ENCODE measurements around the gene ZSWIM4.
"Not testable (repeated sequence)": the region's sequence is repeated elsewhere in the genome, so short reads cannot be mapped to it uniquely, and the experiment has no call there.

GRCh38 chr19:13753622-13754021, 41.6 kb upstream of the ZSWIM4 start:
- not testable (repeated sequence) for TF ChIP-seq CTCF, POLR2A (IDR thresholded peaks at IDR 0.05)
